Progenitor cell of endocrine pancreas (in vitro differentiated cells): Measurements from ENCODE around the gene TSC22D2. TPM values are rescaled to one million over a fixed set of nuclear protein-coding genes. Genes with fewer than 3 reads are reported as not detected.
"Not testable (repeated sequence)": the region's sequence is repeated elsewhere in the genome, so short reads cannot be mapped to it uniquely, and the experiment has no call there.

Source experiments
- DNase-seq: peaks from one replicate; pipeline ENCODE4 v3.0.0; 2021; ENCODE audit warnings: low spot score; ENCODE audit not compliant: unreplicated experiment
- H3K27ac Mint-ChIP-seq: 2 replicates; pipeline ENCODE4 v1.8.0; 2021; ENCODE audit warnings: mild to moderate bottlenecking, moderate library complexity, mixed read lengths
- H3K27me3 Mint-ChIP-seq: 2 replicates; pipeline ENCODE4 v1.8.0; 2021; ENCODE audit warnings: mixed read lengths
- H3K36me3 Mint-ChIP-seq: 2 replicates; pipeline ENCODE4 v1.8.0; 2022; ENCODE audit warnings: mixed read lengths; ENCODE audit not compliant: insufficient read depth
- H3K4me1 Mint-ChIP-seq: 2 replicates; pipeline ENCODE4 v1.8.0; 2021; ENCODE audit warnings: low read depth, mixed read lengths
- H3K4me3 Mint-ChIP-seq: 2 replicates; pipeline ENCODE4 v1.8.0; 2021; ENCODE audit warnings: low read depth, mild to moderate bottlenecking, moderate library complexity, mixed read lengths
- H3K9me3 Mint-ChIP-seq: 2 replicates; pipeline ENCODE4 v1.8.0; 2021; ENCODE audit warnings: low read depth, mixed read lengths
- total RNA-seq: library from RNA; stranded (reverse); gene quantifications from 2 replicates; pipeline ENCODE4 v1.2.1, GENCODE V29; 2021
- TF ChIP-seq, protein P1 (sequence below): fragments of 200-600 bp; sonication (generic); IDR thresholded peaks from one replicate; pipeline ENCODE4 v1.5.0; 2021; ENCODE audit warnings: antibody characterized with exemption, mild to moderate bottlenecking; ENCODE audit not compliant: unreplicated experiment

The TSC22D2 gene
- total RNA-seq, 1 donor from 2014 or later: 31.9 TPM

GRCh38 chr3:150469931-150470740 is 62.0 kb downstream of the TSC22D2 start:
- no peak for DNase-seq
- peaks cover 5% of the 10 kb centered on the region for H3K4me1 Mint-ChIP-seq
- H3K27ac Mint-ChIP-seq: no peak overlapping the region
- H3K36me3 Mint-ChIP-seq: no peaks in the 10 kb centered on the region
- no peak overlapping the region for H3K4me3 Mint-ChIP-seq
- TF ChIP-seq, protein P1, sequence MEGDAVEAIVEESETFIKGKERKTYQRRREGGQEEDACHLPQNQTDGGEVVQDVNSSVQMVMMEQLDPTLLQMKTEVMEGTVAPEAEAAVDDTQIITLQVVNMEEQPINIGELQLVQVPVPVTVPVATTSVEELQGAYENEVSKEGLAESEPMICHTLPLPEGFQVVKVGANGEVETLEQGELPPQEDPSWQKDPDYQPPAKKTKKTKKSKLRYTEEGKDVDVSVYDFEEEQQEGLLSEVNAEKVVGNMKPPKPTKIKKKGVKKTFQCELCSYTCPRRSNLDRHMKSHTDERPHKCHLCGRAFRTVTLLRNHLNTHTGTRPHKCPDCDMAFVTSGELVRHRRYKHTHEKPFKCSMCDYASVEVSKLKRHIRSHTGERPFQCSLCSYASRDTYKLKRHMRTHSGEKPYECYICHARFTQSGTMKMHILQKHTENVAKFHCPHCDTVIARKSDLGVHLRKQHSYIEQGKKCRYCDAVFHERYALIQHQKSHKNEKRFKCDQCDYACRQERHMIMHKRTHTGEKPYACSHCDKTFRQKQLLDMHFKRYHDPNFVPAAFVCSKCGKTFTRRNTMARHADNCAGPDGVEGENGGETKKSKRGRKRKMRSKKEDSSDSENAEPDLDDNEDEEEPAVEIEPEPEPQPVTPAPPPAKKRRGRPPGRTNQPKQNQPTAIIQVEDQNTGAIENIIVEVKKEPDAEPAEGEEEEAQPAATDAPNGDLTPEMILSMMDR: no peak
- H3K27me3 Mint-ChIP-seq: no peaks in the 10 kb centered on the region
- H3K9me3 Mint-ChIP-seq: no peaks in the 10 kb centered on the region

DNA sequence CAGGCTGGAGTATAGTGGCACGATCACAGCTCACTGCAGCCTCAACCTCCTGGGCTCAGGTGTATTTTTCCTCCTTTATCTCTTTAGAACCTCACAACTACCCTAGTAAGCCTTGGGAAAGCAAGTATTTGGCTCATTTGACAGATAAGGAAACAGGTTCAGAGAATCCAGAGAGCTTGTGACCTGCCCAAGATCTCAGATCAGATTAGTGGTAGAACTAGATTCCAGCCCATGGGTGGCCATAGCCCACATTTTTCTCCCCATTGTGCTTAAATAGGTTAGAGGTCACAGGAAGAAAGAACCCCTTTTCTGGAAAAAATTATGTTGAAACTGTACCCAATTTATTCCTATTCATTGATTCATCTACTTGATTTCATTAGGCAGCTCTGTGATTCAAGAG is 64.3 kb downstream of the TSC22D2 start:
- Mint-ChIP-seq H3K4me3 (no peak overlapping the region), H3K27ac (no peak overlapping the region), H3K9me3 (peaks cover 8% of the 10 kb centered on the region), H3K4me1 (peaks cover 5% of the 10 kb centered on the region), H3K27me3 (no peaks in the 10 kb centered on the region), H3K36me3 (no peaks in the 10 kb centered on the region)
- TF ChIP-seq, protein P1: no peak
- DNase-seq: no peak

DNA sequence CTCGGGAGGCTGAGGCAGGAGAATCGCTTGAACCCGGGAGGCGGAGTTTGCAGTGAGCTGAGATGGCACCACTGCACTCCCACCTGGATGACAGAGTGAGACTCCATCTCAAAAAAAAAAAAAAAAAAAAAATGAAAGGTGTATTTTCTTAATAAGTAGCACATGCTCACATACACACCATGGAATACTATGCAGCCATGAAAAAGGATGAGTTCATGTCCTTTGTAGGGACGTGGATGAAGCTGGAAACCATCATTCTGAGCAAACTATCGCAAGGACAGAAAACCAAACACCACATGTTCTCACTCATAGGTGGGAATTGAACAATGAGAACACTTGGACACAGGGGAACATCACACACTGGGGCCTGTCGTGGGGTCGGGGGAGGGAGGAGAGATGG is 65.1 kb downstream of the TSC22D2 start:
- DNase-seq, H3K4me3 Mint-ChIP-seq, H3K36me3 Mint-ChIP-seq, H3K27ac Mint-ChIP-seq, H3K4me1 Mint-ChIP-seq, H3K27me3 Mint-ChIP-seq: not testable (repeated sequence)
- peaks cover 11% of the 10 kb centered on the region for H3K9me3 Mint-ChIP-seq

DNA sequence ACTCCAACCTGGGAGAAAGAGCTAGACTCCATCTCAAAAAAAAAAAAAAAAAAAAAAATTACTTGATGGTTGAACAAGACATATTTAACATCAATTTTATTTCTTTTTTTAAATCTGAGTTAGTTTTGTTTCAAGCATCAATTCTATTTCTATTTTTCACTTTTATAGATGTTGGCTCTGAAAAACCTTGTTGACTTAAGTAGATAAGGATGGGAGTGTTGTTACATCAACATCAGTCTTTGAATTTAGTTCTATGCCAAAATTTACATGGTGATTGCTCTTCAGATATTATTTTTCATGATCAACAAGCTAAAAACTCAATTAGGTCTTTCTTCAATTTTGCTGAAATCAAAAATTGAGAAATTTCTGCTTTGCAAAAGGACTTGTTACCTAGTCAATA is 71.3 kb downstream of the TSC22D2 start:
- Mint-ChIP-seq H3K9me3 (peaks cover 11% of the 10 kb centered on the region), H3K27ac (no peak overlapping the region), H3K27me3 (no peaks in the 10 kb centered on the region), H3K4me1 (no peaks in the 10 kb centered on the region), H3K36me3 (no peaks in the 10 kb centered on the region), H3K4me3 (no peak overlapping the region)
- DNase-seq: no peak
- TF ChIP-seq, protein P1: no peak

GRCh38 chr3:150480877-150481276 is 72.8 kb downstream of the TSC22D2 start:
- Mint-ChIP-seq H3K9me3 (peaks cover 11% of the 10 kb centered on the region), H3K27me3 (no peaks in the 10 kb centered on the region), H3K27ac (no peak overlapping the region), H3K4me3 (no peak overlapping the region), H3K4me1 (no peaks in the 10 kb centered on the region), H3K36me3 (no peaks in the 10 kb centered on the region)
- no peak for DNase-seq
- TF ChIP-seq, protein P1: no peak

- TF ChIP-seq, protein P1: no peak
- no peaks in the 10 kb centered on the region for H3K27me3 Mint-ChIP-seq
- H3K9me3 Mint-ChIP-seq: peaks cover 12% of the 10 kb centered on the region
Observed at GRCh38 chr3:150483226-150483625, 75.1 kb downstream of the TSC22D2 start.

More at GRCh38 chr3:150483226-150483625, 75.1 kb downstream of the TSC22D2 start:
- no peaks in the 10 kb centered on the region for H3K36me3 Mint-ChIP-seq
- no peak for DNase-seq
- H3K27ac Mint-ChIP-seq: no peak overlapping the region
- no peak overlapping the region for H3K4me3 Mint-ChIP-seq
- H3K4me1 Mint-ChIP-seq: no peaks in the 10 kb centered on the region
